ENCODE data around the gene VN1R5.

DNA sequence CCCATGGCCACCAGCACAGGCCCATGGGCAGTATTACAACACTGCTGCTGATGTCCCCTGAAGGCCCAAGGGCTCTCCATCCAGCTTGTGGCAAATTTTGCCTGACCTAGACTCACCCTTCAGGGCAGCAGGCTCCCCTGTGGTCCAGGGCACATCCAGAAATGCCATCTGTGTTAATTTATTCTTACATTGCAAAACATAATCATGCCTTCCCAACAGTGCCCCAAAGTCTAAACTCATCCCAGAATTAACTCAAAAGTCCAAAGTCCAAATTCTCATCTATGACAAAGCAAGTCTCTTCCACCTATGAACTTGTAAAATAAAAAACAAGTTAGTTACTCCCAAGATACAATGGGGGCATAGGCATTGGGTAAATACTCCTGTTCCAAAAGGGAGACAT lies 13.3 kb downstream of the VN1R5 start:
- TF ChIP-seq, protein P1, sequence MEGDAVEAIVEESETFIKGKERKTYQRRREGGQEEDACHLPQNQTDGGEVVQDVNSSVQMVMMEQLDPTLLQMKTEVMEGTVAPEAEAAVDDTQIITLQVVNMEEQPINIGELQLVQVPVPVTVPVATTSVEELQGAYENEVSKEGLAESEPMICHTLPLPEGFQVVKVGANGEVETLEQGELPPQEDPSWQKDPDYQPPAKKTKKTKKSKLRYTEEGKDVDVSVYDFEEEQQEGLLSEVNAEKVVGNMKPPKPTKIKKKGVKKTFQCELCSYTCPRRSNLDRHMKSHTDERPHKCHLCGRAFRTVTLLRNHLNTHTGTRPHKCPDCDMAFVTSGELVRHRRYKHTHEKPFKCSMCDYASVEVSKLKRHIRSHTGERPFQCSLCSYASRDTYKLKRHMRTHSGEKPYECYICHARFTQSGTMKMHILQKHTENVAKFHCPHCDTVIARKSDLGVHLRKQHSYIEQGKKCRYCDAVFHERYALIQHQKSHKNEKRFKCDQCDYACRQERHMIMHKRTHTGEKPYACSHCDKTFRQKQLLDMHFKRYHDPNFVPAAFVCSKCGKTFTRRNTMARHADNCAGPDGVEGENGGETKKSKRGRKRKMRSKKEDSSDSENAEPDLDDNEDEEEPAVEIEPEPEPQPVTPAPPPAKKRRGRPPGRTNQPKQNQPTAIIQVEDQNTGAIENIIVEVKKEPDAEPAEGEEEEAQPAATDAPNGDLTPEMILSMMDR (IDR thresholded peaks at IDR 0.05), result no peak
- TF ChIP-seq POLR2A (IDR thresholded peaks at IDR 0.05), result no peak
